Stimulated activated memory B cell treated with anti-CD40 and anti-IgM and Interleukin-4, amounts not matched to agents 10 μg/mL and 1 μg/mL and 100 μg/mL, for 72 hours (primary cell): Measurements from ENCODE around the gene NR1I3.

ENCODE experiments used
- ATAC-seq: fragments of 150-1000 bp; cut with Tn5 transposase; 2 replicates; pipeline ENCODE4 v1.10.0; 2021
- H3K27ac Mint-ChIP-seq: one replicate; pipeline ENCODE4 v1.8.0; 2022; ENCODE audit warnings: mild to moderate bottlenecking, mixed read lengths
- H3K27me3 Mint-ChIP-seq: one replicate; pipeline ENCODE4 v1.8.0; 2022; ENCODE audit warnings: mixed read lengths
- H3K36me3 Mint-ChIP-seq: one replicate; pipeline ENCODE4 v1.8.0; 2022; ENCODE audit warnings: mixed read lengths
- H3K4me1 Mint-ChIP-seq: one replicate; pipeline ENCODE4 v1.8.0; 2022; ENCODE audit warnings: mixed read lengths
- H3K4me3 Mint-ChIP-seq: one replicate; pipeline ENCODE4 v1.8.0; 2022; ENCODE audit warnings: mild to moderate bottlenecking, moderate library complexity, mixed read lengths
- H3K9me3 Mint-ChIP-seq: one replicate; pipeline ENCODE4 v1.8.0; 2022; ENCODE audit warnings: mixed read lengths

Gene NR1I3

GRCh38 chr1:161179698-161180097 lies 58.3 kb downstream of the NR1I3 start:
- Mint-ChIP-seq H3K27ac (no peak overlapping the region), H3K4me1 (peaks cover 62% of the 10 kb centered on the region), H3K36me3 (peaks cover 12% of the 10 kb centered on the region), H3K27me3 (no peaks in the 10 kb centered on the region), H3K4me3 (no peak overlapping the region), H3K9me3 (no peaks in the 10 kb centered on the region)
- no peak for ATAC-seq
